ENCODE measurements around the gene COLEC11. TPM values are rescaled to one million over a fixed set of nuclear protein-coding genes. Genes with fewer than 3 reads are reported as not detected.

COLEC11 gene
- total RNA-seq, 1 experiment from 2014 or later = 0.77 TPM

- ChIA-PET CTCF (no interaction called here), POLR2A (ENCODE audit: low non-redundant PET) (no interaction called here)
- Histone ChIP-seq H3K36me3 (ENCODE audit: insufficient read depth, low read length, poor library complexity, severe bottlenecking) (no peaks in the 10 kb centered on the region), H3K27me3 (replicated peaks; ENCODE audit: insufficient read depth, low read depth, low read length, poor library complexity) (no peaks in the 10 kb centered on the region), H3K4me1 (ENCODE audit: insufficient read depth, low read length, poor library complexity, severe bottlenecking) (no peaks in the 10 kb centered on the region), H3K4me3 (ENCODE audit: low read depth, low read length, poor library complexity, severe bottlenecking) (no peak overlapping the region), H3K27ac (ENCODE audit: low read depth, low read length, poor library complexity, severe bottlenecking) (no peak overlapping the region), H3K9me3 (ENCODE audit: low read depth, low read length, poor library complexity, severe bottlenecking) (no peaks in the 10 kb centered on the region)
- intact Hi-C loops (cut with micrococcal nuclease; ENCODE audit: unreplicated experiment) = no loop called here
- DNase-seq (ENCODE audit: low spot score) = no peak
- TF ChIP-seq EZH2 (IDR thresholded peaks at IDR 0.05; ENCODE audit: borderline replicate concordance, low read depth, low read length, poor library complexity, severe bottlenecking) (no peak), CTCF (conservative IDR thresholded peaks at IDR 0.05; ENCODE audit: low read depth, low read length) (no peak)
- no TSS peak for BruUV-seq (replicated peaks)
Measured at GRCh38 chr2:3637311-3637675, 42.4 kb downstream of the COLEC11 start.

- DNase-seq (ENCODE audit: low spot score) = no peak
- ChIA-PET CTCF (interaction anchor here (0.7 kb wide), 1 partner anchor 13 kb away, joined by 3 read pairs; no protein-coding TSS in a partner anchor), POLR2A (ENCODE audit: low non-redundant PET) (no interaction called here)
- H3K36me3 ChIP-seq (ENCODE audit: insufficient read depth, low read length, poor library complexity, severe bottlenecking) = no peaks in the 10 kb centered on the region
- TF ChIP-seq CTCF (conservative IDR thresholded peaks at IDR 0.05; ENCODE audit: low read depth, low read length) (no peak), EZH2 (IDR thresholded peaks at IDR 0.05; ENCODE audit: borderline replicate concordance, low read depth, low read length, poor library complexity, severe bottlenecking) (no peak)
- no peaks in the 10 kb centered on the region for H3K4me1 ChIP-seq (ENCODE audit: insufficient read depth, low read length, poor library complexity, severe bottlenecking)
- H3K4me3 ChIP-seq (ENCODE audit: low read depth, low read length, poor library complexity, severe bottlenecking) = no peak overlapping the region
- no TSS peak for BruUV-seq (replicated peaks)
- H3K27ac ChIP-seq (ENCODE audit: low read depth, low read length, poor library complexity, severe bottlenecking) = no peak overlapping the region
- intact Hi-C loops (cut with micrococcal nuclease; ENCODE audit: unreplicated experiment) = no loop called here
- no peaks in the 10 kb centered on the region for H3K27me3 ChIP-seq (replicated peaks; ENCODE audit: insufficient read depth, low read depth, low read length, poor library complexity)
- no peaks in the 10 kb centered on the region for H3K9me3 ChIP-seq (ENCODE audit: low read depth, low read length, poor library complexity, severe bottlenecking)
Measured at GRCh38 chr2:3637692-3638455, 43.0 kb downstream of the COLEC11 start.

GRCh38 chr2:3638456-3638810 lies 43.5 kb downstream of the COLEC11 start:
- TF ChIP-seq EZH2 (IDR thresholded peaks at IDR 0.05; ENCODE audit: borderline replicate concordance, low read depth, low read length, poor library complexity, severe bottlenecking) (no peak), CTCF (conservative IDR thresholded peaks at IDR 0.05; ENCODE audit: low read depth, low read length) (no peak)
- no TSS peak for BruUV-seq (replicated peaks)
- Histone ChIP-seq H3K9me3 (ENCODE audit: low read depth, low read length, poor library complexity, severe bottlenecking) (no peaks in the 10 kb centered on the region), H3K36me3 (ENCODE audit: insufficient read depth, low read length, poor library complexity, severe bottlenecking) (no peaks in the 10 kb centered on the region), H3K4me1 (ENCODE audit: insufficient read depth, low read length, poor library complexity, severe bottlenecking) (no peaks in the 10 kb centered on the region), H3K27ac (ENCODE audit: low read depth, low read length, poor library complexity, severe bottlenecking) (no peak overlapping the region), H3K27me3 (replicated peaks; ENCODE audit: insufficient read depth, low read depth, low read length, poor library complexity) (no peaks in the 10 kb centered on the region), H3K4me3 (ENCODE audit: low read depth, low read length, poor library complexity, severe bottlenecking) (no peak overlapping the region)
- ChIA-PET POLR2A (ENCODE audit: low non-redundant PET) (no interaction called here), CTCF (interaction anchor here (0.7 kb wide), 1 partner anchor 13 kb away, joined by 3 read pairs; no protein-coding TSS in a partner anchor)
- no peak for DNase-seq (ENCODE audit: low spot score)
- intact Hi-C loops (cut with micrococcal nuclease; ENCODE audit: unreplicated experiment) = no loop called here

All from A673 (cell line).